ENCODE results near the gene DIP2C.

Gene DIP2C

GRCh38 chr10:523925-524324, 165.5 kb downstream of the DIP2C start:
- Histone ChIP-seq H3K27ac (ENCODE audit: low read length) (no peak overlapping the region), H3K4me3 (ENCODE audit: low read length) (no peak overlapping the region), H3K9me3 (ENCODE audit: insufficient read depth, low read depth, low read length) (no peaks in the 10 kb centered on the region), H3K36me3 (ENCODE audit: insufficient read depth, low read depth, low read length) (no peaks in the 10 kb centered on the region), H3K4me1 (ENCODE audit: insufficient read depth, low read length) (peaks cover 5% of the 10 kb centered on the region; the same call in 1 of the 2 replicates), H3K9ac (ENCODE audit: low read depth, low read length) (no peak overlapping the region), H3K27me3 (ENCODE audit: insufficient read depth, low read length) (no peaks in the 10 kb centered on the region)

- Histone ChIP-seq H3K9me3 (ENCODE audit: insufficient read depth, low read depth, low read length) (no peaks in the 10 kb centered on the region), H3K4me1 (ENCODE audit: insufficient read depth, low read length) (peaks cover 5% of the 10 kb centered on the region; the same call in 1 of the 2 replicates), H3K4me3 (ENCODE audit: low read length) (no peak overlapping the region), H3K27me3 (ENCODE audit: insufficient read depth, low read length) (no peaks in the 10 kb centered on the region), H3K9ac (ENCODE audit: low read depth, low read length) (no peak overlapping the region), H3K27ac (ENCODE audit: low read length) (no peak overlapping the region), H3K36me3 (ENCODE audit: insufficient read depth, low read depth, low read length) (no peaks in the 10 kb centered on the region)
Measured at GRCh38 chr10:522350-522749, 167.1 kb downstream of the DIP2C start.

- H3K36me3 ChIP-seq (ENCODE audit: insufficient read depth, low read depth, low read length) = no peaks in the 10 kb centered on the region
- no peaks in the 10 kb centered on the region for H3K9me3 ChIP-seq (ENCODE audit: insufficient read depth, low read depth, low read length)
- no peaks in the 10 kb centered on the region for H3K27me3 ChIP-seq (ENCODE audit: insufficient read depth, low read length)
- no peak overlapping the region for H3K4me3 ChIP-seq (ENCODE audit: low read length)
- no peak overlapping the region for H3K27ac ChIP-seq (ENCODE audit: low read length)
- H3K9ac ChIP-seq (ENCODE audit: low read depth, low read length) = no peak overlapping the region
- H3K4me1 ChIP-seq (ENCODE audit: insufficient read depth, low read length) = peaks cover 5% of the 10 kb centered on the region; the same call in 1 of the 2 replicates
Measured at GRCh38 chr10:521261-522250, 167.9 kb downstream of the DIP2C start.

- Histone ChIP-seq H3K27ac (ENCODE audit: low read length) (no peak overlapping the region), H3K9me3 (ENCODE audit: insufficient read depth, low read depth, low read length) (no peaks in the 10 kb centered on the region), H3K4me1 (ENCODE audit: insufficient read depth, low read length) (peaks cover 5% of the 10 kb centered on the region; the same call in 1 of the 2 replicates), H3K27me3 (ENCODE audit: insufficient read depth, low read length) (no peaks in the 10 kb centered on the region), H3K9ac (ENCODE audit: low read depth, low read length) (no peak overlapping the region), H3K4me3 (ENCODE audit: low read length) (no peak overlapping the region), H3K36me3 (ENCODE audit: insufficient read depth, low read depth, low read length) (no peaks in the 10 kb centered on the region)
Measured at GRCh38 chr10:520402-520787, 169.1 kb downstream of the DIP2C start.

GRCh38 chr10:519716-520401, 169.6 kb downstream of the DIP2C start:
- Histone ChIP-seq H3K27me3 (ENCODE audit: insufficient read depth, low read length) (no peaks in the 10 kb centered on the region), H3K4me3 (ENCODE audit: low read length) (no peak overlapping the region), H3K36me3 (ENCODE audit: insufficient read depth, low read depth, low read length) (no peaks in the 10 kb centered on the region), H3K4me1 (ENCODE audit: insufficient read depth, low read length) (peaks cover 5% of the 10 kb centered on the region; the same call in 1 of the 2 replicates), H3K9me3 (ENCODE audit: insufficient read depth, low read depth, low read length) (no peaks in the 10 kb centered on the region), H3K27ac (ENCODE audit: low read length) (no peak overlapping the region), H3K9ac (ENCODE audit: low read depth, low read length) (no peak overlapping the region)

GRCh38 chr10:519055-519715, 170.3 kb downstream of the DIP2C start:
- H3K27ac ChIP-seq (ENCODE audit: low read length) = no peak overlapping the region
- H3K4me3 ChIP-seq (ENCODE audit: low read length) = no peak overlapping the region
- no peaks in the 10 kb centered on the region for H3K27me3 ChIP-seq (ENCODE audit: insufficient read depth, low read length)
- no peaks in the 10 kb centered on the region for H3K36me3 ChIP-seq (ENCODE audit: insufficient read depth, low read depth, low read length)
- peaks cover 5% of the 10 kb centered on the region; the same call in 1 of the 2 replicates for H3K4me1 ChIP-seq (ENCODE audit: insufficient read depth, low read length)
- no peak overlapping the region for H3K9ac ChIP-seq (ENCODE audit: low read depth, low read length)
- H3K9me3 ChIP-seq (ENCODE audit: insufficient read depth, low read depth, low read length) = no peaks in the 10 kb centered on the region

GRCh38 chr10:517872-518475, 171.5 kb downstream of the DIP2C start:
- Histone ChIP-seq H3K27ac (ENCODE audit: low read length) (no peak overlapping the region), H3K27me3 (ENCODE audit: insufficient read depth, low read length) (no peaks in the 10 kb centered on the region), H3K9me3 (ENCODE audit: insufficient read depth, low read depth, low read length) (no peaks in the 10 kb centered on the region), H3K36me3 (ENCODE audit: insufficient read depth, low read depth, low read length) (no peaks in the 10 kb centered on the region), H3K9ac (ENCODE audit: low read depth, low read length) (no peak overlapping the region), H3K4me3 (ENCODE audit: low read length) (no peak overlapping the region), H3K4me1 (ENCODE audit: insufficient read depth, low read length) (peaks cover 5% of the 10 kb centered on the region; the same call in 1 of the 2 replicates)

GRCh38 chr10:517241-517830, 172.1 kb downstream of the DIP2C start:
- Histone ChIP-seq H3K27ac (ENCODE audit: low read length) (no peak overlapping the region), H3K9ac (ENCODE audit: low read depth, low read length) (no peak overlapping the region), H3K9me3 (ENCODE audit: insufficient read depth, low read depth, low read length) (no peaks in the 10 kb centered on the region), H3K4me1 (ENCODE audit: insufficient read depth, low read length) (peaks cover 5% of the 10 kb centered on the region; the same call in 1 of the 2 replicates), H3K4me3 (ENCODE audit: low read length) (no peak overlapping the region), H3K27me3 (ENCODE audit: insufficient read depth, low read length) (no peaks in the 10 kb centered on the region), H3K36me3 (ENCODE audit: insufficient read depth, low read depth, low read length) (no peaks in the 10 kb centered on the region)

- Histone ChIP-seq H3K36me3 (ENCODE audit: insufficient read depth, low read depth, low read length) (no peaks in the 10 kb centered on the region), H3K9ac (ENCODE audit: low read depth, low read length) (no peak overlapping the region), H3K9me3 (ENCODE audit: insufficient read depth, low read depth, low read length) (no peaks in the 10 kb centered on the region), H3K27me3 (ENCODE audit: insufficient read depth, low read length) (no peaks in the 10 kb centered on the region), H3K4me1 (ENCODE audit: insufficient read depth, low read length) (peaks cover 5% of the 10 kb centered on the region; the same call in 1 of the 2 replicates), H3K4me3 (ENCODE audit: low read length) (no peak overlapping the region), H3K27ac (ENCODE audit: low read length) (no peak overlapping the region)
Measured at GRCh38 chr10:516764-517163, 172.7 kb downstream of the DIP2C start.

GRCh38 chr10:515674-516073, 173.8 kb downstream of the DIP2C start:
- Histone ChIP-seq H3K27ac (ENCODE audit: low read length) (no peak overlapping the region), H3K36me3 (ENCODE audit: insufficient read depth, low read depth, low read length) (no peaks in the 10 kb centered on the region), H3K4me1 (ENCODE audit: insufficient read depth, low read length) (no peaks in the 10 kb centered on the region; the same call in 1 of the 2 replicates), H3K9me3 (ENCODE audit: insufficient read depth, low read depth, low read length) (no peaks in the 10 kb centered on the region), H3K27me3 (ENCODE audit: insufficient read depth, low read length) (peaks cover 3% of the 10 kb centered on the region), H3K4me3 (ENCODE audit: low read length) (no peak overlapping the region), H3K9ac (ENCODE audit: low read depth, low read length) (no peak overlapping the region)

Measured in iPS-20b (cell line).